Gastroesophageal sphincter (tissue), 4 donors: ENCODE data around the gene RBPJ. TPM values are rescaled to one million over a fixed set of nuclear protein-coding genes. Genes with fewer than 3 reads are reported as not detected.

Source experiments
- ATAC-seq: fragments of 150-250 bp; one replicate; pipeline ENCODE4 v1.9.1; 2016; ENCODE audit warnings: mild to moderate bottlenecking, moderate library complexity
- H3K27ac ChIP-seq, 4 donors: fragments of 200-600 bp; sonication (generic) in 3 of 4; 1 replicate in 3 of 4; 2 replicates in 1 of 4; pipeline ENCODE4 v1.5.1; 2016 to 2019
- H3K27me3 ChIP-seq: fragments of 200-600 bp; sonication (generic); one replicate; pipeline ENCODE4 v1.5.1; 2019
- H3K36me3 ChIP-seq, 2 donors: fragments of 200-600 bp; sonication (generic); one replicate each; pipeline ENCODE4 v1.5.1; 2019; ENCODE audit warnings: control low read depth in 1 of 2
- H3K4me1 ChIP-seq, 3 donors: fragments of 200-600 bp; sonication (generic); 1 replicate in 2 of 3; 2 replicates in 1 of 3; pipeline ENCODE4 v1.5.1; 2016 to 2019; ENCODE audit warnings: control low read depth in 2 of 3
- H3K4me3 ChIP-seq, 2 donors: fragments of 200-600 bp; sonication (generic); one replicate each; pipeline ENCODE4 v1.5.1; 2019; ENCODE audit warnings: mild to moderate bottlenecking in 1 of 2, moderate library complexity in 1 of 2
- H3K9me3 ChIP-seq, 3 donors: fragments of 200-600 bp; sonication (generic); one replicate each; pipeline ENCODE4 v1.5.1; 2017 to 2019; ENCODE audit warnings: control low read depth in 2 of 3
- EP300 ChIP-seq: sonication (generic); formaldehyde crosslinking; IDR thresholded peaks from one replicate; pipeline ENCODE4 v1.6.1; 2017; ENCODE audit warnings: antibody characterized with exemption, mild to moderate bottlenecking
- POLR2A ChIP-seq, 2 donors: fragments of 450-650 bp; IDR thresholded peaks; one replicate each; pipeline ENCODE4 v1.6.1; 2017; ENCODE audit warnings: antibody characterized with exemption in 2 of 2, mild to moderate bottlenecking in 2 of 2, moderate library complexity in 1 of 2
- POLR2AphosphoS5 ChIP-seq: sonication (generic); formaldehyde crosslinking; IDR thresholded peaks from one replicate; pipeline ENCODE4 v1.6.1; 2017; ENCODE audit warnings: antibody characterized with exemption
- WGBS, 2 donors: methylation state at CpG; one replicate each; pipeline ENCODE4 v1.1.5; 2018; ENCODE audit warnings: low coverage in 1 of 2; 5-methylcytosine and 5-hydroxymethylcytosine counted together
- total RNA-seq, 4 donors: library from RNA; depleted of rRNA; stranded (reverse); fragments of >200 nt; gene quantifications; one replicate each; pipeline ENCODE4 v1.1.0, GENCODE V29; 2016
- TF ChIP-seq, protein P1 (sequence below), 4 experiments: fragments of 200-600 bp in 2 of 4; fragments of 450-650 bp in 2 of 4; sonication (generic) in 1 of 4; IDR thresholded peaks; one replicate each; pipeline ENCODE4 v1.5.1; 2017 to 2019; ENCODE audit warnings: antibody characterized with exemption in 4 of 4, mild to moderate bottlenecking in 2 of 4, moderate library complexity in 2 of 4

Gene RBPJ
- total RNA-seq, 4 donors from 2014 or later = 49.5 to 128 (median 77.6) TPM

DNA sequence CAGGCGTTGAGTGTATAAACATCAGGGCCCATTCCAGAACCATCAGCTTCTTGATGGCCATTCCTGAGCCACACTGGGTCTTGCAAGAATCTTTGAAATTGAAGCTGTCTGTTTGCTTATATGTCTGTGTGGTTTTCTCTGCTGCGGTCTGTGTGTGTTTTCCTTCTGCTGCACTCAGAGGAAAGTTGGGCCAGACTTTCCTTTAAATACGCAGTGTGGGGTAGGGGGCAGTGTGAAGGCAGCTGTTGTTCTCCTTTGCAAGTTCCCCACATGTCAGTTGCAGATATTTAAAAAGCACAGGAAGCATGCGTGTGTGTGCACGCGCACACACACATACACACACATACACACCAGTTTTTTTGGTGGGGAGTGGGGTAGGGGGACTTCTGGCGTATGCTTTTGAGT lies 137.3 kb downstream of the RBPJ start:
- Histone ChIP-seq H3K4me1 (peaks cover 0 to 26% (median 5%) of the 10 kb centered on the region in 3 donors), H3K27ac (no peak overlapping the region), H3K36me3 (no peaks in the 10 kb centered on the region), H3K27me3 (no peaks in the 10 kb centered on the region), H3K9me3 (peaks cover 0 to 10% (median 0%) of the 10 kb centered on the region in 3 donors), H3K4me3 (no peak overlapping the region)
- TF ChIP-seq, protein P1, sequence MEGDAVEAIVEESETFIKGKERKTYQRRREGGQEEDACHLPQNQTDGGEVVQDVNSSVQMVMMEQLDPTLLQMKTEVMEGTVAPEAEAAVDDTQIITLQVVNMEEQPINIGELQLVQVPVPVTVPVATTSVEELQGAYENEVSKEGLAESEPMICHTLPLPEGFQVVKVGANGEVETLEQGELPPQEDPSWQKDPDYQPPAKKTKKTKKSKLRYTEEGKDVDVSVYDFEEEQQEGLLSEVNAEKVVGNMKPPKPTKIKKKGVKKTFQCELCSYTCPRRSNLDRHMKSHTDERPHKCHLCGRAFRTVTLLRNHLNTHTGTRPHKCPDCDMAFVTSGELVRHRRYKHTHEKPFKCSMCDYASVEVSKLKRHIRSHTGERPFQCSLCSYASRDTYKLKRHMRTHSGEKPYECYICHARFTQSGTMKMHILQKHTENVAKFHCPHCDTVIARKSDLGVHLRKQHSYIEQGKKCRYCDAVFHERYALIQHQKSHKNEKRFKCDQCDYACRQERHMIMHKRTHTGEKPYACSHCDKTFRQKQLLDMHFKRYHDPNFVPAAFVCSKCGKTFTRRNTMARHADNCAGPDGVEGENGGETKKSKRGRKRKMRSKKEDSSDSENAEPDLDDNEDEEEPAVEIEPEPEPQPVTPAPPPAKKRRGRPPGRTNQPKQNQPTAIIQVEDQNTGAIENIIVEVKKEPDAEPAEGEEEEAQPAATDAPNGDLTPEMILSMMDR (IDR thresholded peaks at IDR 0.05) = no peak
- TF ChIP-seq POLR2AphosphoS5 (no peak), POLR2A (IDR thresholded peaks at IDR 0.05) (no peak), EP300 (no peak)
- ATAC-seq = no peak
- WGBS, 2 donors = 78 to 80% methylated on average over 1 to 5 of the region's 7 CpGs

GRCh38 chr4:26459054-26459755 lies 138.4 kb downstream of the RBPJ start:
- ATAC-seq = no peak

GRCh38 chr4:26459756-26460530 lies 139.1 kb downstream of the RBPJ start:
- Histone ChIP-seq H3K36me3 (no peaks in the 10 kb centered on the region), H3K27ac (peak overlapping the region in 2 of 4 donors; percentile 1 to 14), H3K4me3 (no peak overlapping the region), H3K27me3 (no peaks in the 10 kb centered on the region), H3K9me3 (no peaks in the 10 kb centered on the region), H3K4me1 (peaks cover 0 to 40% (median 5%) of the 10 kb centered on the region in 3 donors)
- no peak for ATAC-seq
- WGBS, 2 donors = 18 to 46% methylated on average over 3 to 4 of the region's 13 CpGs
- TF ChIP-seq POLR2AphosphoS5 (peak; percentile 54), EP300 (no peak), POLR2A (IDR thresholded peaks at IDR 0.05) (no peak)
- TF ChIP-seq, protein P1 (IDR thresholded peaks at IDR 0.05) = no peak

More at GRCh38 chr4:26459054-26459755, 138.4 kb downstream of the RBPJ start:
- H3K27me3 ChIP-seq = no peaks in the 10 kb centered on the region
- no peak overlapping the region for H3K4me3 ChIP-seq
- peak overlapping the region in 2 of 4 donors; percentile 1 to 14 for H3K27ac ChIP-seq
- WGBS, 2 donors = 21 to 27% methylated on average over 14 to 17 of the region's 19 CpGs
- TF ChIP-seq, protein P1 (IDR thresholded peaks at IDR 0.05) = peak; percentile 39 to 69 (median 65)
- TF ChIP-seq POLR2A (IDR thresholded peaks at IDR 0.05) (no peak), EP300 (no peak)
- H3K36me3 ChIP-seq = no peaks in the 10 kb centered on the region
- H3K4me1 ChIP-seq = peaks cover 0 to 34% (median 5%) of the 10 kb centered on the region in 3 donors
- peaks cover 0 to 5% (median 0%) of the 10 kb centered on the region in 3 donors for H3K9me3 ChIP-seq

DNA sequence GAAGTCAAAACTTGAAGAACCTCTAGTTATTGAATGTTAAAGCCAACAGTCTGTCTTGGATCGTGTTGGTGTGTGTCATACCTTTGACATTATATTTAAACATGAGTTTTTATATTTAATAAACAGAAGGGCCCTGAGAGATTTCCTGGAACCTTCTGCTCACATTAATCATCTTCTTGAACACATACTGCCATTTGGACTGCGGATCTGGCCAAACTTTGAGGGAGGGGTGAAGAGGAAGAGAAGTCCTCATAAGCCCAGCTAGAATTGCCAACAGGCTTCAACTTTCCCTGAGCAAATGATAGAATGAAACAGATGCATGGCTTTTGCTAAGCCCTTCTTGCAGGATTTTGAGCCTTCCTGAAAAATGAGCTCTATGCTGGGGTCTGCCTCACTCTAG lies 142.1 kb downstream of the RBPJ start:
- Histone ChIP-seq H3K27ac (no peak overlapping the region), H3K36me3 (no peaks in the 10 kb centered on the region), H3K9me3 (no peaks in the 10 kb centered on the region), H3K4me1 (peaks cover 0 to 40% (median 5%) of the 10 kb centered on the region in 3 donors), H3K27me3 (no peaks in the 10 kb centered on the region), H3K4me3 (no peak overlapping the region)
- 0 to 9% methylated on average over 1 to 2 of the region's 2 CpGs for WGBS, 2 donors
- no peak for ATAC-seq
- TF ChIP-seq EP300 (no peak), POLR2AphosphoS5 (peak; percentile 71)

DNA sequence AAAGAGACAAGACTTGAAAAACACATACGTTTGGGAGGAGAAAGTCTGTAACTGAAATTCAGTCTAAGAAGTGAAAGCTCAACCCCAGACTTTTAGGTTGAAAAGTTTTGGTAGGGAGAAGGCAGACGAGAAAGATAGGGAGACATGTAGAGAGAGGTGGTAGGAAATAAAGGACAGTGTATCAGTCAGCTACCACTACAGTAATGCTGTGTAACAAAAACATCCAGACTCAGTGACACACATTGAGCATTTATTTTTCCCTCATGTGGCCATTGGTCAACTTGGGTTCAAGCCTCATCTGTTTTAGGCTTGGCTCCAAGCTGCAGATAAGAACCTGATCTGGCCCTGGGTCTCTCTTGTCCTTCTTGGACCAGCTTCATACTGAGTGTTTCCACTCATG lies 142.6 kb downstream of the RBPJ start:
- Histone ChIP-seq H3K27ac (no peak overlapping the region), H3K36me3 (no peaks in the 10 kb centered on the region), H3K27me3 (no peaks in the 10 kb centered on the region), H3K4me1 (peaks cover 0 to 40% (median 5%) of the 10 kb centered on the region in 3 donors), H3K4me3 (no peak overlapping the region), H3K9me3 (no peaks in the 10 kb centered on the region)
- ATAC-seq = no peak
- TF ChIP-seq, protein P1 (IDR thresholded peaks at IDR 0.05) = no peak
- TF ChIP-seq EP300 = no peak
- TF ChIP-seq POLR2A (IDR thresholded peaks at IDR 0.05) = no peak
- no peak for TF ChIP-seq POLR2AphosphoS5
- 58 to 65% methylated on average over 2 of the region's 2 CpGs for WGBS, 2 donors
